Stimulated activated CD4-positive, alpha-beta T cell treated with anti-CD3 and anti-CD28 coated beads, TNF-alpha, amount 100 ng/mL, for 4 hours (primary cell): ENCODE data around the gene CNTN5.
"Not testable (repeated sequence)": the region's sequence is repeated elsewhere in the genome, so short reads cannot be mapped to it uniquely, and the experiment has no call there.

Experiments
- DNase-seq, 3 experiments: peaks; one replicate each; pipeline ENCODE4 v3.0.0-alpha.2; 2020; ENCODE audit warnings: low read depth in 3 of 3

Gene CNTN5

DNA sequence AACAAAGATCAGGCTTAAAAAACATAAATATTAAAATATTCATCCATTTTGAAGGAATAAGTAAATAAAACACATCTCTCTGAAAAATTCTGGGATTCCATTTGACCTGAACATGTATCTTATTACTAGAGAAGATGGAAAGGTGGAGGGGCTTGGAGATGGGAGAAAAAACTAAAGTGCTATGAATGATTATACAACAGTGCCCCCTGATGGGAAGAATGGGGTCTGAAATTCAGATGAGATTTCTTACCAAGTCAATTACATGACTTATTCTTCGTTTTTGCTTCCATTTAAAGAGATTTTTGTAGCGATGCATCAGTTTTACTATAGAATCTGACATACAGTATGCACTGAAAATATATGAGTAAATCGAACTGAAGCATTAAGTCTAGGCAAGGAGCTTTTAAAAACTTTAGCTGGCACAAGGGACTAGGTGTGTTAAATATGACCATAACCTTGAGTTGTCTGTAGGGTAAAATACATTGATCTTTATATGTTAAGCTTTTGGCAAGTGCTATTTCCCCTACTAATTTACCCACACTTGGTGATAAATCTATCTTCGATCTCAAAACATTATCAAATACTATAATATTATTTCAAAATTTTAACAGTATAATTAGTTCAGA, 718.8 kb downstream of the CNTN5 start:
- no peak for DNase-seq

GRCh38 chr11:99742501-99742900, 721.8 kb downstream of the CNTN5 start:
- no peak for DNase-seq

DNA sequence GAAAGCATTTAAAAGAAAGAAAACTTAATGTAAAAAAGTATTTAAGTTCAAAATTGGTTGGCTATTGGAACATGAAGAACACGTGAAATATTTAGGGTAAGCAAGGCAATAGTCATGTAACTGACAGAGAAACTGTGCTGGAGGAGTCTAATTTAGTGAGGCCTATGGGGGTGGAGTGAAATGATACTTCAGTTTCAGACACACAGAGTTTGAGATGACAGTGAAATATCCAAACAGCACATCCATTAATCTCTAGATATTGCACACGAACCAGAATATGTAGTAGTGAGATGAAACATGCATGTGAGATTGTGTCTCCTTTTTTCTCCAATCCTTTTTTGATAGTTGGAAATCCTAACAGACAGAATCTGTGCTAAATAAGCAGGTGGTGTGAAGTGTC, 739.0 kb downstream of the CNTN5 start:
- DNase-seq: no peak

GRCh38 chr11:99766811-99767210, 746.1 kb downstream of the CNTN5 start:
- DNase-seq: no peak

GRCh38 chr11:99773646-99774045, 752.9 kb downstream of the CNTN5 start:
- no peak for DNase-seq

GRCh38 chr11:99781074-99781473, 760.3 kb downstream of the CNTN5 start:
- no peak for DNase-seq

DNA sequence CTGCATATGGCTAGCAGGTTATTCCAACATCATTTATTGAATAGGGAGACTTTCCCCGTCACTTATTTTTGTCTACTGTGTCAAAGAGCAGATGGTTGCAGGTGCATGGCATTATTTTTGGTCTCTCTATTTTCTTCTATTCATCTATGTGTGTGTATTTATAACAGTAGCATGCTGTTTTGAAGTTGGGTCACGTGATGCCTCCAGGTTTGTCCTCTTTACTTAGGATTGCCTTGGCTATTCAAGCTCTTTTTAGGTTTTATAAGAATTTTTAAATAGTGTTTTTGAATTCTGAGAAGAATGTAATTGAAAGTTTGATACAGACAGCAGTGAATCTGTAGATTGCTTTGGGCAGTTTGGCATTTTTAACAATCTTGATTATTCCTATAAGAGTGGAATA, 770.6 kb downstream of the CNTN5 start:
- DNase-seq: no peak

DNA sequence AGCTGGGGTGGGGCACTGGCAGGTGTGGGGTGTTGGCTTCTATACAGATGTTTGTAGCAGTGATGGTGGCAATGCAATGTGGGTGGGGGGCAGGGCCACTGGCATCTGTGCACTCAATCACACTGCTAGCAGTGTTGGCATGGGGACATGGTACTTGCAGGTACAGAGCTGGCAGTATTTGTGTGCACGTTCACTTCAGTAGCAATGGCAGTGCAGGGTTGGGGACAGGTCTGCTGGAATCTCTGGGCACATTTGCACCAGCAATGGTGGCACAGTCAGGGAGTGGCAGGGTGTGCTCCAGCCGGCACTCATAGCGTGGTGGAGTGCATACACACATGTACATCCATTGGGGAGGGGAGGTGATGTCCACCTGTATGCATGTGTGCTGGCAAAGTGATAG, 775.2 kb downstream of the CNTN5 start:
- no peak for DNase-seq

DNA sequence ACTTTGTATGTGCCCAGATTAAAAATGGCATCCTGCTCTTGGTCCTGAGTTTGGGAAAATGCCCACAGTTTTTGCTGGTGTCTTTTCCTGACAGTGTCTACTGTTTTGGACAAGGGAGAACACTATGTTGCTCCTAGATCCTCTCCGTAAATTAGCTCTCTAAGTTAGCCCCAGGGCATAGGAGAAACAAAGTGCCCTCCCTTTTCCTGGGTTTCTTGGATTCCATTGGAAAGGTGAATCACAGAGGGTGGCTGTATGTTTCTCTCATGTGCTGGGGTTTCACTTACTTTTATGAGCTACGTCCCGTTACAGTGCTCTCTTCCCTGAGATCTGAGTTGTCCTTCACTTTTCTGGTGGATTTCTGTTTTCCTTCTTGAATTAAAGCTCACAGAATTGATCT, 782.8 kb downstream of the CNTN5 start:
- DNase-seq: no peak

- DNase-seq: no peak
These were observed 791.8 kb downstream of the CNTN5 start for GRCh38 chr11:99812516-99812915.

- no peak for DNase-seq
These were observed 793.3 kb downstream of the CNTN5 start for GRCh38 chr11:99814021-99814420.

GRCh38 chr11:99814738-99815137, 794.0 kb downstream of the CNTN5 start:
- DNase-seq: no peak

- no peak for DNase-seq
These were observed 798.2 kb downstream of the CNTN5 start for GRCh38 chr11:99818991-99819390.

GRCh38 chr11:99822846-99823565, 802.3 kb downstream of the CNTN5 start:
- DNase-seq: no peak

DNA sequence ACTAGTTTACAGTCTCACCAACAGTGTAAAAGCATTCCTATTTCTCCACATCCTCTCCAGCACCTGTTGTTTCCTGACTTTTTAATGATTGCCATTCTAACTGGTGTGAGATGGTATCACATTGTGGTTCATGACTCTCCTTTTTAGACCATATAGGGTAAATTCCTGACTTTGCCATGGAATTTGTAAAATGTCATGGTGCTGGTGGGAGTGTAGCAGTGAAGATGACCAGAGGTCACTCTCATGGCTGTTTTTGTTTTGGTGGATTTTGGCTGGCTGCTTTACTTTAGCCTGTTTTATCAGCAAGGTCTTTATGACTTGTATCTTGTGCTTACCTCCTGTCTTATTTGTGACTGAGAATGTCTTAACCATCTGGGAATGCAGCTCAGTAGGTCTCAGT, 816.0 kb downstream of the CNTN5 start:
- DNase-seq: not testable (repeated sequence)

DNA sequence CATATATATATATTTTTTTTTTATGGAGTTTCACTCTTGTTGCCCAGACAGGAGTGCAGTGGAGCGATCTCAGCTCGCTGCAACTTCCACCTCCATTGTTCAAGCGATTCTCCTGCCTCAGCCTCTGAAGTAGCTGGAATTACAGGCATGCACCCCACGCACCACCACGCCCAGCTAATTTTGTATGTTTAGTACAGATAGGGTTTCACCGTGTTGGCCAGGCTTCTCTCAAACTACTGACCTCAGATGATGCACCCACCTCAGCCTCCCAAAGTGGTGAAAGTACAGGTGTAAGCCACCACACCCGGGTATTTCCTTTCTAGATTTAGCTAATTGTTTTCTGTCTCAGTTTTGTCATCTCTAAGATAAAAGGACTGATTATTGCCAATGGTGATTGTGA, 821.1 kb downstream of the CNTN5 start:
- DNase-seq: no peak

DNA sequence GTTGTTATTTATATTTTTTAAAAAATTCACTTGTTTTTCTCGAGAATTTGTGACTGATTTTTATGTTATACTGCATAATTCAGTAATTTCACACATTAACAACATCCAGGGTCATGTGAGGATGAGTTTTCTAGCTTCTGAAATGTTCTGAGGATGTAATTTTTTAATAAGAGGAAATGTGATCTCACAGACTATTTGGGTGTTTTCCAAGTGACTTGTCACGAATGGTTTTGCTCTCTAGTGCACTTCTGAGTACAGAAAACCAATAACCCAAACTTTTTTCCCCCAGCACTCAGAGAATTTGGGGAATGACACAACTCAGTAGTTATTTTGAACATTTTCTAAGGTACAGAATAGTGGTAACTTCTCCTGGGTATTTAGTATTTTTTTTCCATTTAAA, 845.2 kb downstream of the CNTN5 start:
- no peak for DNase-seq

GRCh38 chr11:99881610-99882009, 860.9 kb downstream of the CNTN5 start:
- no peak for DNase-seq

DNA sequence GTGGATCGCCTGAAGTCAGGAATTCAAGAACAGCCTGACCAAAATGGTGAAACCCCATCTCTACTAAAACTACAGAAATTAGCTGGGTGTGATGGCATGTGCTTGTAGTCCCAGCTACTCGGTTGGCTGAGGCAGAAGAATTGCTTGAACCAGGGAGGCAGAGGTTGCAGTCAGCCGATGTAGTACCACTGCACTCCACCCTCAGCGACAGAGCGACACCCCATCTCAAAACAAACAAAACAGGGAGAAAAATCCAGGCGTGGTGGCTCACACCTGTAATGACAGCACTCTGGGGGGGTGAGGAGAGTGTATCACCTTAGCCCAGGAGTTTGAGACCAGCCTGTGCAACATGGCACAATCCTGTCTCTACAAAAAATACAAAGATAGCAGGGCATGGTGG, 864.0 kb downstream of the CNTN5 start:
- DNase-seq: no peak

DNA sequence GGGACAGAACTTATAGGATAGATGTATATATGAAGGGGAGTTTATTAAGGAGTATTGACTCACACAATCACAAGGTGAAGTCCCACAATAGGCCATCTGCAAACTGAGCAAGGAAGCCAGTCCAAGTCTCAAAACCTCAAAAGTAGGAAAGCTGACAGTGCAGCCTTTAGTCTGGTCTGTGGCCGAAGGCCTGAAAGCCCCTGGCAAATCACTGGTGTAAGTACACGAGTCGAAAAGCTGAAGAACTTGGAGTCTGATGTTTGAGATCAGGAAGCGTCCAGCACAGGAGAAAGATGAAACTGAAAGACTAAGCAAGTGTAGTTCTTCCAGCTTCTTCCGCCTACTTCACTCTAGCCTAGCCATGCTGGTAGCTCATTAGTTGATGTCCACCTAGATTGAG, 866.7 kb downstream of the CNTN5 start:
- no peak for DNase-seq

GRCh38 chr11:99893811-99894210, 873.1 kb downstream of the CNTN5 start:
- no peak for DNase-seq

- no peak for DNase-seq
These were observed 880.4 kb downstream of the CNTN5 start for GRCh38 chr11:99901175-99901574.

DNA sequence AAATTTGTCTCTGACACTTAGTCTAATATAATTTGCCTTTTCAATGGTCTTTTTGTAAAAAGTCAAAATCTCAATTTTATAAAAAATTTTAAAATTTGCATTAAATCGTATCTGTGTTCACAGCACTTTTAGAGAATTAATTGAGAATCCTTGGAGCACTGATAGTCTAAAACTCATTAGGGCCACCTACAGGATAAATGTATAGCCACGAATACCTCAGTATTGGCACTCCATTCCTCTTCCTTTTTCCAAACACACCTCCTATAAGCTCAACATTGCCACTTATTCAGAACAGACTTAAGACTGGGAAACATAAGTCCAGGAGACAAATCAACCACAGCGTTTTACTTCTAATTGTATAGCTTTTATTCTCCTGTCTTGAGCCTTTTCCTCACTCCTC, 890.4 kb downstream of the CNTN5 start:
- no peak for DNase-seq

GRCh38 chr11:99916078-99916477, 895.3 kb downstream of the CNTN5 start:
- DNase-seq: no peak
